ENCODE measurements around the gene SUSD5.
"Not testable (repeated sequence)": the region's sequence is repeated elsewhere in the genome, so short reads cannot be mapped to it uniquely, and the experiment has no call there.

SUSD5 gene

DNA sequence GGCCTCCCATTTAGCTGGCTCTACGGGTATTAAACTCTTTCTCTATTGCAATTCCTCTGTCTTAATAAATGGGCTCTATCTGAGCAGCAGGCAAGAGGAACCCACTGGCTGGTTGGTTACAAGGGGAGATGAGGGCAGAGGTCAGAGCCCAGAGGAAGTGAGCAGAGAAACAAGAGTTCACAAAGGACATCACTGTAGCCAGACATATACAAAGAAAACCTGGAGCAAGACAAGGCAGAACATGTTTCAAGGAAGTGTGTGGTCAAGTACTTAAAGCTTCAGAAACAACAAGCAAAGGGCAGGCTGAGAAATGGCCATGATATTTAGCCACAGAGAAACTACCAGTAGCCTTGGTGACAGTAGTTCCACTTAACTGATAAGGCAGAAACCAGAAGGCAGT is 24.3 kb downstream of the SUSD5 start:
- no peak for DNase-seq (ENCODE audit: low read depth in 2 of 2)

DNA sequence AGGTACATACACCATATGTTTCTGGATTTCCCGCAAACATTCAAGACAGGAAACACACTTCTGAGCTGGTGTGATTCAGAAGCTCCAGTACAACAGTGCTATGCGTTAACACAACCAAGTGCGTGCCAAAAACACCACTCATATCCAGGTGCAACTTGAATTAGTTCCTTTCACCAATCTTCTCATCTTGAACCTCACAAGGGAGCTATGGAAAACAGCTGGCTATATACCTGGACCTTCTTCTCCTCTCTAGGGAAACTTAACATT is 31.3 kb downstream of the SUSD5 start:
- no peak for DNase-seq (ENCODE audit: low read depth in 2 of 2)

DNA sequence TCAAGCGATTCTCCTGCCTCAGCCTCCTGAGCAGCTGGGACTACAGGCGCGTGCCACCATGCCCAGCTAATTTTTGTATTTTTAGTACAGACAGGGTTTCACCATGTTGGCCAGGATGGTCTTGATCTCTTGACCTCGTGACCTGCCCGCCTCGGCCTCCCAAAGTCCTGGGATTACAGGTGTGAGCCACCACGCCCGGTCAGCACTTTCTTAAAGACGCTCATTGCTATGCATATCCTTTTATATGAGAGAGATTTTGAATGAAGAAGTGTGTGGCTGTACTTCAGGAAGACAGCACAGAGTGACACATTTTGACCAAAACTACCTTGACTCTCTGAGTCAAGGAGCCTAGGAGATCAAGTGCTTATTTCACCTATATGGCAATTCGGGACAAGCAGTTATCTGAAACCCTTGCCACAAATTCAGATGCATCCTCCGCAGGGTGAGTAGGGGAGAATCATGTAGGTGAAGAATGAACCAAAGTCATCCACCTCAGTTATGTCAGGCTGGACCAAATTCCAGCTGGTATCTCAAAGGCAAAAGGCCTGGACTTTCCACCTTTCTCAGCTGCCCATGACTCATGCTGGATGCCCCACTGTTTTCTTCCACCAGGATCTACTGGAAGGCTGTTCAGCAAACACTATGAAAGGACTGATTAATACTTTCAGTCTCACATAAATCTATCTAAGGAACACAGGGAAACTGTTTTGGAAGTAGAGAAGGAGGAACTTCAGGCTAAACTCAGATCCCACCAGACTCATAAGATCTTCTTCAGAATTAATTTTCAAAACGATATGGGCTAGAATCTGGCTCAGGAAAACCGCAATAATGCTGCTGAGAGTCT is 31.9 kb downstream of the SUSD5 start:
- DNase-seq (ENCODE audit: low read depth in 2 of 2), result no peak

DNA sequence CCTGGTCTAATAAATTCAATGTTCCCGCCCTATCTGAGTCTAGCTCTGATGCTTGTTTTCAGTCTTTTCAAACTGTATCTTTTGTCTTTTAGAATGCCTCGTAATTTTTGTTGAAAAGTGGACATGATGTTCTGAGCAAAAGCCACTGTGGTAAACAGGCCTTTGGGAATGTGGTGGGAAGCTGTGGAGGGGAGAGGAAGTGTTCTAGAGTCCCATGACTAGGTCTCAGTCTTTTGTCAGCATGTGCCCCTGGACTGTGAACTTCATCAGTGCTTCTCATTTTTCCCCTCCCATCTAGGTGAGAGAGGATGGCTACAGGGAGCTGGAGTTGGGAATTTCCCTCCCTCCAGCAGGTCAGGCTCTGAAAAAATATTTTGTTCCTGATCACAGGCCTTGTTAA is 33.7 kb downstream of the SUSD5 start:
- no peak for DNase-seq (ENCODE audit: low read depth in 2 of 2)

DNA sequence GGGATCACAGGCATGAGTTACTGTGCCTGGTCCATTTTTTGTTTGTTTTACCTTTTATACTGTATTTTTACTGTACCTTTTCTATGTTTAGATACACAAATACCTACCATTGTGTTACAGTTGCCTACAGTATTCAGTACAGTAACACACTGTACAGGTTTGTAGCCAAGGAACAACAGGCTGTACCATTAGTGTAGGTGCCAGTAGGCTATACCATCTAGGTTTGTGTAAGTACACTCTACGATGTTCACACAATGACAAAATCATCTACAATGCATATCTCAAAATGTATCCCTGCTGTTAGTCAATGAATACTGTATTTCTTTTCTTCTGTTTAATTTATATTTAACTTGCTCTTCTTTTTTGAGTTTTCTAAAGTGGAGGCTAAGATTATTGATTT is 37.0 kb downstream of the SUSD5 start:
- DNase-seq (ENCODE audit: low read depth in 2 of 2), result not testable (repeated sequence)

DNA sequence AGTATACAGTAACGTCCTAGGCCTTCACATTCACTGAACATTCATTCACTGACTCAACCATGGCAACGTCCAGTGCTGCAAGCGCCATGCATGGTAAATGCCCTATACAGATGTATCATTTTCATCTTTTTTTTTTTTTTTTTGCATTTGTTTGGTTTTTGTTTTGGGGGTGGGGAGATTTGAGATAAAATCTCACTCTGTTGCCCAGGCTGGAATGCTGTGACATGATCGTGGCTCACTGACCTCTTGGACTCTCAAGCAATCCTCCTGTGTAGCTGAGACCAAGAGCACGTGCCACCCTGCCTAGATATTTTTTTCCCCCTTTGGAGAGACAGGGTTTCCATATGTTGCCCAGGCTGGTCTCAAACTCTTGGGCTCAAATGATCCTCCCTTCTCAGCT is 37.4 kb downstream of the SUSD5 start:
- DNase-seq (ENCODE audit: low read depth in 2 of 2), result no peak

DNA sequence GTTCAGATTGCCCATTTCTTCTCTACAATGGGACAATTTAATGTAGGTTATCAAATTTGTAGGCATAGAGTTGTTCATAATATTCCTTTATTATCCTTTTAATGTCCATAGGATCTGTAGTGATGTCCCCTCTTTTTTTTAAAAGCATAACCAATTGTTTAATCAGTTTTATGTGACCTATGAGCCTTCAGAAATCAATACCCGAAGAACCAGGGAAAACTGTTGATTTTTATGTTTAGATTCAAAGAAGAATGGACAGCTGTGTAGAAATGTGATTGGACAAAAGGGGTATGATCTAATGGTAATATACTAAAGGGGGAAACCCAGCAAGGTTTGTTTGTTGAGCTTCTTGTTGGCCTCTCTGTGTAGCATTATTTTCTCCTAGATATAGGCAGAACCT is 39.5 kb downstream of the SUSD5 start:
- DNase-seq (ENCODE audit: low read depth in 2 of 2), result no peak

DNA sequence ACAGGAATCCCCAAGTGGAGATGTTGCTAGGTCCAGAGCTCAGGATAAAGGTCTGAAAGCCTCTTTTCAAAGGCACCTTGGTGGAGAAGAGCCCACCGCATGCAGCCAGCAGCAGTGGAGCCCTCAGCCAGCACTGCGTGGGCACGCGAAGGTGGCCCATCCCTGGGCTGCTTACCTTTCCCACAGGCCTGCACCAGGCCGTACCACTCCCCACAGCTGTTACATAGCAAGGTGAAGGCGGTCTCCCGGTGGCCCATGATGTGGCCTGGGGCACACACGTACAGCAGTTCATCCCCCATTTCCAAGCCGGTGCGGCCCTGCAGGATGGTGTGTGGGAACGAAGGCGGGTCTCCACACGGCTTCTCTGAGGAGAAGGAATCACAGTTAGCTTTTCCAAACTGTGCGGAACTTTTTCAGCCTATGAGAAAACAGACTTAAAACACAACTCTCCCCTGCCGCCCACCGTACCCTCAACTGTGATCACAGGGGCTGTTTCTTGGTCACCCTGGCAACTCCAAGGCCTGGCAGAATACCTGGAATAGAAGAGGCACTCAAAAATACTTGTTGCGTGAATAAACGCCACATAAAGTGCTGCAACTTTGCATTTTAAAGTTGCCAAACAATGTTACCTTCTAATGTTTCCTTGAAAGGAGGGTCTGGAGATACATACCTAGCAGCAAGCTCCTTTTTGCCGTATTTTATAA is 43.7 kb downstream of the SUSD5 start:
- no peak for DNase-seq (ENCODE audit: low read depth in 2 of 2)

DNA sequence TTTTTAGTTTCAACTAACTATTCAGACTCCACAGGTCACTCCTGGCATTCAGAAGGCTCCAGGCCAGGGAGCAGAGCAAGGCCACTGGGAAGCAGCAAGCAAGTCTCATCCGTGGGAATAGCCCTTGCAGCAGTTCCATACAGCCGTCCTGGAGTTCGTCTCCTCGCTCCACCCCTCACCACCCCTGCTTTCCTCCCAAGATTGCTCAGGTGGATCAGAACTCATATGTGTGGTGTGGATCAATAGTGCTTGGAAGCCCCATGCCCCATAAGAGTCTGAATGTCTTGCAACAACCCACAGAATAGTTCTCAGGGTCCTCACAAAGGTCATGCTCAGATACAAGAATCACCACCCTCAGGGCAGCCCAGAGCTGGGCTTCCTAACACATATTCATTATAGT is 44.5 kb downstream of the SUSD5 start:
- DNase-seq (ENCODE audit: low read depth in 2 of 2), result no peak

DNA sequence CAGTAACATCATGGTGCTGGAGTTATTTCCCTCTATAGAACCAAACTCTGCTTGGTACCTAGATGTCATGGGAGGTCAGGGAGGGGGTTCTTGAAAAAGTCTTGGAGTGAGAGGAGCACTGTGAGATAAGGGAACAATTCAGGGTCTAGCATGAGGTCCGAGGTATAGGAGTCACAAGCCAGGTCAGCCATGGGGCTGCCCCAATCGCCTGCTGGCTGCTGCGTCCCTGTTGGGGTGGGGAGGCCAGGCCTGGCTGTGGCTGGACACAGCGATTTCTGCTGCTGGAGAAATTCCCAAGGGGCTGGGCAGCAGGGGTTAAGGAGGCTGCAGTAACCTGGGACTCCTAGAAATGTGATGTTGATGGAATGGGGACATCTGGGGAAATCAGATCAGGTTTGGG is 44.9 kb downstream of the SUSD5 start:
- DNase-seq (ENCODE audit: low read depth in 2 of 2), result no peak

DNA sequence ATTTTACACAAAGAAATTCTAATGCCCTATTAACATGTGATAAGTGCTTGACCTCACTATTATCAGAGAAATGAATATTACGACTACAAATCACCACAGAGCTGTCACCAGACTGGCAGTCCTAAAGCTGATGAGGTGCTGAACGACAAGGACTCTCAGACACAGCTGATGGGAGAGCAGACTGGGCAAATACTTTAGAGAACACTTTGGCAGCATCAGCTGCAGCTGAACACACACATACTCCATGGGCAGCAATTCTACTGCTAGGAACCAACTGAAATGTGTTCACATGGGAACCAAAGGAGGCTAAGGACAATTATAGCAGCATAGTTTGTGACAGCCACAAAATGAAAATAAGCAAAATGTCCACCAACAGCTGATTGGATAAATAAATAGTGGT is 45.5 kb downstream of the SUSD5 start:
- DNase-seq (ENCODE audit: low read depth in 2 of 2), result no peak

DNA sequence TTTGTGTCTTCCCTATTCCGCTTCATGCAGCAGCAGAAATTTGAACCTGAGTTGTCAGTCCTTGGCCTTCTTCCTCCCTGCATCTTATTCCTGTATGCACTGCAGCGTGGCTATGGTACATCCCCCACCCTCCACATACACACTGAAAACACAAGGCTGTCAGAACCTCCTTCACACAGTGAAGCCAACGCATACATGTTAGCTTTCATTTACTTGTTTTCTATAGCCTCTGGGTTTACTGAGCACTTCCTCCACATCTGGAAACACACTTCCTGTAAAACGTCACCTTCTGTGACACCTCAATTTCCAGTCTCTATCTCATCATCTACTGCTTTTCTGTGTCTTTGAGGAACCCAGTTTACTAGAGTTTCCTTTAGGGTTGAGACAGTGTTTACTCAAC is 47.0 kb downstream of the SUSD5 start:
- no peak for DNase-seq (ENCODE audit: low read depth in 2 of 2)

DNA sequence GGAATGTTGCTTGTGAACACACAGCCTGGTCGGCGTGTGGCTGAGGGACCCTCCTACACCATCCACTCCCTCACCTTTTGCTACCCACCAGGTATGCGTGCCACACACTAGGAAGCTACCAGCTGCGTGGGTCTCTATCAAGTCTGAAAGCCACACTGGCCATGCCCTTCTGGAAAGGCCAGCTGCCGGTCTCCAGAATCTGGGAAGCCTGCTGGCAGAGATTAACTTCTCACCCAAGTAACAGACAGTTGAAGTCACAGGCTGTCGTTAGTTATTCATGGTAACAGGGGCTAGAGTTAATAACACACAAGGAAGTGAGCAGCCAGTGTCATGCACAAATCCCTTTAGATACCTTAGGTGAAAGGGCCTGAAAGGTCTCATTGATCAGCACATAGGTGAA is 48.1 kb downstream of the SUSD5 start:
- DNase-seq (ENCODE audit: low read depth in 2 of 2), result no peak

DNA sequence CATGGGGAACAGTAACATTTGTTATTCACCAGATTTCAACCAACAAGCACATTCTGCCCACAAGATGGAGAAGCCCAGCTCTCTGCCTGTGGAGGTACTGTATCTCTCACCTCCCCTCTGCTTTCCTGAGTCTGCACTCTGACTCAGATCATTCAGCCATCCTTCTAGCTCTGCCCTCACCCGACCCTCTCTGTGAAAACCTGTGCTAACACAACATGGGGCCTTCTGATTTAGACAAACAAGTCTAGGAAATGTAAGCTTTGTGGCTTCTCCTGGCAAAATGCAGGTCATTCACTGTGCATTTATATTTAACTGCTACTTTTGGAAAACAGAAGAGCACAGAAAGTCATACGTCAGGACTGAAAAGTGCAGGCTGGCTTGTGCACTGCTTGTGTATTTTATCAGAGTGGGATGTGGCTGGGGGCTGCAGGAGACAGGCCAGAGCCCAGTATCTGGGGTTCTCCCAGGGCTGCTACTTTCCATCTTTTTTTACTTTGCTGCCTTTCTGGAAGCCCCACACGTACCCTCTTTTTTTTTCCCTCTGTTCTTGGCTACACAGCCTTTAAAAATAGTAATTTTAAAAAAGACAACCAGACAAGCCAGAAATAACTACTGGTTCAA is 50.8 kb downstream of the SUSD5 start:
- DNase-seq (ENCODE audit: low read depth in 2 of 2), result no peak

DNA sequence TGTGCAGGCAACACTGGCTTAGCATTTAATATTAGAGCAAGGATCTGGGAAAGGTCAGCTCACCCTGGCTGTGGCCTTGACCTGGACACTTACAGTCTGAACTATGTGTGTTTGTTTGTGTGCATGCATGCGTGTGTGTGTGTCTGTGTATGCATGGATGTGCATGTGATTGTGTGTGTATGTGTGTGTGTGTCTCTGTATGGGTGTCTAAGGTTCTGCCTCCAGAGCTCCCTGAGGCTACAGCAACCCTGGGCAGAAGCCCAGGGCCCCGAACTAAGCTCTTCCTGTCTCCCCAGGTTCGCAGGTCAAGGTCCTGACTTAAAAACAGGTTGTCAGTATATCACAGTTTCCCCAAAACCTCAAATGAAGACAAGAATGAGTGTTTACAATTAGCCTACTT is 51.3 kb downstream of the SUSD5 start:
- no peak for DNase-seq (ENCODE audit: low read depth in 2 of 2)

DNA sequence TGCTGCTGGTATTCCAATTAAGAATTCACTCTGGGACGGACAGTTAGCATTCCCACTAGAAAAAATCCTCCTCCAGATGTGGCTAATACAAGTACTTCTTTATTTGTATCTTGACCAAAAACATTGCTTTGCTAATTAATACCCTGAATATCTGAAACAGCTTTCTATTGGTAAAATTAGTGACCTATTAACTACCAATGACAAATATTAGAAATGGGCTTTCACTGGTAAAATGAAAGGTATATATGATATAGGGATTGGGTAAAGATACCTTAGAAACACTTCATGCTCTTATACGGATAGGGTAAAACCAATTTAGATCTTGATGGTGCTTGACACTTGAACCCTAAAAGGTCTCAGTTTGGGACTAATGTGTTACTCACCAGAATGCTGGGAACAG is 52.5 kb downstream of the SUSD5 start:
- no peak for DNase-seq (ENCODE audit: low read depth in 2 of 2)

DNA sequence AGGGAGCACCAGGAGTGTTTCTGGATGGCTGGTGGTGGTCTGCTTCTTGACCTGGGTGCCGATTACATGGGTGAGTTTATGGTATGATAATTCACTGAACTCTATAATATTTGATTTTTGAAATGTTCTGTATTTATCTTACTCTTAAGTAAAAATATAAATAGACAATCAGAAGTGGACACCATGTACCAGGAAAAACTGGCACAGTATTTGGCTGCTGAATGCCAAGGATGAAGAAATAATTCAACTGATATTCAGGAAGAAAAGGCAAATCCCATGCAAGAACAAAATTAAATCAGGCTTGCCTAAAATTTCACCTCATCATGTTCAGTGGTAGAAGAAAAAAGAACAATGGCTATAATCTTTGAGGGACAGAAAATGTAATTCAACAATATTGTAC is 53.2 kb downstream of the SUSD5 start:
- no peak for DNase-seq (ENCODE audit: low read depth in 2 of 2)

DNA sequence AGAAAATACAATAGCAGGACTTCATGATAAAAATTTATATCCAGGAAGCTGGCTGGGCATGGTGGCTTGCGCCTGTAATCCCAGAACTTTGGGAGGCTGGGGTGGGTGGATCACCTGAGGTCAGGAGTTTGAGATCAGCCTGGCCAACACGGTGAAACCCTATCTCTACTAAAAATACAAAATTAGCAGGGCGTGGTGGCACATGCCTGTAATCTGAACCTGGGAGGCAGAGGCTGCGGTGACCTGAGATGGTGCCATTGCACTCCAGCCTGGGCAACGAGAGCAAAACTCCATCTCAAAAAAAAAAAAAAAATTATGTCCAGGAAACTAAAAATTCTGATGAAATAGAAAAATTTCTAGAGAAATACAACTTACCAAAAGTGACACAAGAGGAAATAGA is 56.0 kb downstream of the SUSD5 start:
- DNase-seq (ENCODE audit: low read depth in 2 of 2), result not testable (repeated sequence)

DNA sequence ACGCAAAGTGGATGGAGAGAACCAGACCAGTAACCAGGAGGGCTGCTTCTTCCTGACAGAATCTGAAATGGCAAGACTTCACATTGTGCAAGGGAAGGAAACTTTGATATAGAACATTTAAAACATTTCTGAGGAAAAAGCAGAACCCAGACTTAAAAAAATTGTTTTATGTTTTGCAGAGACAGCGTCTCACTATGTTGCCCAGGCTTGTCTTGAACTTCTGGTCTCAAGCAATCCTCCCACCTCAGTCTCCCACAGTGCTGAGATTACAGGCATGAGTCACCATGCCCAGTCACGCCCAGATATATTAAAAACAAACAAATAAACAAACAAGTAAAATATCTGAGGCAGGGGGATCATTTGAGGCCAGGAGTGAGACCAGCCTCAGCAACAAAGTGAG is 58.6 kb downstream of the SUSD5 start:
- no peak for DNase-seq (ENCODE audit: low read depth in 2 of 2)

DNA sequence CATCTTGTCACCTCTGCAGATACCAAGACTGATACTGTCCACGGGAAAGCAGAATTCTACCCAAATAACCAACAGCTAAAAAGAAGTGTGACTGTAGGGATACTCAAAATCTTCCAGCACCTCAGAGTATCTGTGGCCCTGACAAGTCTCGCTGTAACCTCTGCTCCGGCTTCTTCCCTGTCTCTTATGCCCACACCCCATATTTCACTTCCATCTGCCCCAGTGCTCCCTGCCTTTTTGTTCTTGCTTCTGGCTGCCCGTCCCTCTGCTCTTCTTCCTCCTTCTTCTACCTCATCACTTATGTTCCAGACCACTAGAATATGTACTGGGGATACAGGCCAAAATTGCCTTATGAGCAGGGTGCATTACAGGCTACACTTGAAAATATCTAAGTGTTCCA is 59.4 kb downstream of the SUSD5 start:
- DNase-seq (ENCODE audit: low read depth in 2 of 2), result no peak

DNA sequence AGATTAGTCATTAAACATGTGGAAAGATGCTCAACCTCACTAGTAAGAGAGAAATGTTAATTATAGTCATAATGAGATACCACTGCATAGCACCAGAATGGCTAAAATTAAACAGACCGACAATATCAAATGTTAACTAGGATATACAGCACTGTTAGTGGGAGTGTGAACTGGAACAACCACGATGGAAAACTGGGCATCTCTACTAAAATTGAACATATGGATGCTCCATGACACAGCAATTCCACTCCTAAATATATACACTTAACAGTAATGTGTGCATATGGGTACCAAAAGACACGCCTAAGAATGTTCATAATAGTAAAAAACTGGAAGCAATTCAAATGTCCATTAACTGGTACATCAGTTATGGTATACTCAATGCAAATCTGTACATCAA is 63.3 kb downstream of the SUSD5 start:
- no peak for DNase-seq (ENCODE audit: low read depth in 2 of 2)

DNA sequence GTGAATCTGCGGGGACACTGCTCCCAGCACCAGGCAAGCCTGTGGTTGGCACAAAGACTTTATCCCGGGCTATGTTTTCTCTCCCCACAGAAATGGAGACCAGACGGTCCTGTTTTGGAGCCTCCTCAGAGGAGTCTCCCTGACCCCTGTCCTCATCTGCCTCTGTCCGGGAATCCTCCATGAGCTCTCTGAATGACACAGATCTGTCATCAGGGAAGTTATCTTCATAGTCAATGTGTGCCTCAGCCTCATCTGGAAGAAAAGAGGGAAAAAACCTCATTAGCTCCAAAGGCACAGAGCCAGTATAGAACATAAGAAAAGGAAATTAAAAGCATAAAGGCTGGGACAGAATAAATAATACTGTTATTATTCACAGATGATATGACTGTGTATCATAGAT is 64.8 kb downstream of the SUSD5 start:
- DNase-seq (ENCODE audit: low read depth in 2 of 2), result no peak
